Measurements from ENCODE around the gene GLYR1. TPM values are rescaled to one million over a fixed set of nuclear protein-coding genes. Genes with fewer than 3 reads are reported as not detected.
A peak's percentile ranks its signal among the peaks of the same experiment; 100 is the strongest.

GLYR1 gene
- total and polyA plus RNA-seq, 2 experiments from 2014 or later, result 59.9 to 105 TPM

- H3K9me2 ChIP-seq (ENCODE audit: insufficient read depth), result no peaks in the 10 kb centered on the region
- TF ChIP-seq POLR2AphosphoS5 (IDR thresholded peaks at IDR 0.05; ENCODE audit: low read depth) (no peak), ZNF331 (CRISPR knock-in tag; IDR thresholded peaks at IDR 0.05; ENCODE audit: low read depth) (no peak)
Observed at GRCh38 chr16:4788489-4788889, 58.6 kb downstream of the GLYR1 start.

GRCh38 chr16:4787627-4788482, 59.2 kb downstream of the GLYR1 start, which contains the start of gene SEPTIN12:
Gene SEPTIN12, minus strand, starts transcription at chr16:4788345. Its CDS starts 700 bp downstream, at chr16:4787645.
- Mint-ChIP-seq H3K4me3 (no peak within 1 kb of the TSS; the same call in 2 of the 3 replicates), H3K36me3 (ENCODE audit: low read depth) (peaks cover 19% of the 10 kb centered on the region), H3K9me3 (peaks cover 2% of the 10 kb centered on the region; the same call in 2 of the 3 replicates), H3K27ac (peak within 1 kb of the TSS; percentile 87; the same call in 1 of the 2 replicates), H3K4me1 (peaks cover 13% of the 10 kb centered on the region), H3K27me3 (ENCODE audit: insufficient read depth, low read depth, poor library complexity) (peaks cover 18% of the 10 kb centered on the region)
- DNase-seq (ENCODE audit: low spot score), result peak; percentile 32
- H3K27me3 ChIP-seq (ENCODE audit: insufficient read depth), result no peaks in the 10 kb centered on the region
- no peak within 1 kb of the TSS for H3K4me2 ChIP-seq
- ATAC-seq, result peak; percentile 65
- no peak within 1 kb of the TSS for H3K27ac ChIP-seq (ENCODE audit: low read depth)
- H3F3A ChIP-seq (replicated peaks; ENCODE audit: low read depth), result no peaks in the 10 kb centered on the region
- peaks cover 12% of the 10 kb centered on the region; the same call in 1 of the 2 replicates for H3K4me1 ChIP-seq (ENCODE audit: insufficient read depth)
- no peaks in the 10 kb centered on the region for H4K20me1 ChIP-seq (replicated peaks; ENCODE audit: insufficient read depth)
- H3K36me3 ChIP-seq (ENCODE audit: insufficient read depth), result no peaks in the 10 kb centered on the region
- no peaks in the 10 kb centered on the region for H3K79me2 ChIP-seq (replicated peaks; ENCODE audit: insufficient read depth)
- no peaks in the 10 kb centered on the region for H3K9me2 ChIP-seq (ENCODE audit: insufficient read depth)
- H2AFZ ChIP-seq, result peak within 1 kb of the TSS; percentile 87
- no peak within 1 kb of the TSS for H3K4me3 ChIP-seq
- TF ChIP-seq, protein P1, sequence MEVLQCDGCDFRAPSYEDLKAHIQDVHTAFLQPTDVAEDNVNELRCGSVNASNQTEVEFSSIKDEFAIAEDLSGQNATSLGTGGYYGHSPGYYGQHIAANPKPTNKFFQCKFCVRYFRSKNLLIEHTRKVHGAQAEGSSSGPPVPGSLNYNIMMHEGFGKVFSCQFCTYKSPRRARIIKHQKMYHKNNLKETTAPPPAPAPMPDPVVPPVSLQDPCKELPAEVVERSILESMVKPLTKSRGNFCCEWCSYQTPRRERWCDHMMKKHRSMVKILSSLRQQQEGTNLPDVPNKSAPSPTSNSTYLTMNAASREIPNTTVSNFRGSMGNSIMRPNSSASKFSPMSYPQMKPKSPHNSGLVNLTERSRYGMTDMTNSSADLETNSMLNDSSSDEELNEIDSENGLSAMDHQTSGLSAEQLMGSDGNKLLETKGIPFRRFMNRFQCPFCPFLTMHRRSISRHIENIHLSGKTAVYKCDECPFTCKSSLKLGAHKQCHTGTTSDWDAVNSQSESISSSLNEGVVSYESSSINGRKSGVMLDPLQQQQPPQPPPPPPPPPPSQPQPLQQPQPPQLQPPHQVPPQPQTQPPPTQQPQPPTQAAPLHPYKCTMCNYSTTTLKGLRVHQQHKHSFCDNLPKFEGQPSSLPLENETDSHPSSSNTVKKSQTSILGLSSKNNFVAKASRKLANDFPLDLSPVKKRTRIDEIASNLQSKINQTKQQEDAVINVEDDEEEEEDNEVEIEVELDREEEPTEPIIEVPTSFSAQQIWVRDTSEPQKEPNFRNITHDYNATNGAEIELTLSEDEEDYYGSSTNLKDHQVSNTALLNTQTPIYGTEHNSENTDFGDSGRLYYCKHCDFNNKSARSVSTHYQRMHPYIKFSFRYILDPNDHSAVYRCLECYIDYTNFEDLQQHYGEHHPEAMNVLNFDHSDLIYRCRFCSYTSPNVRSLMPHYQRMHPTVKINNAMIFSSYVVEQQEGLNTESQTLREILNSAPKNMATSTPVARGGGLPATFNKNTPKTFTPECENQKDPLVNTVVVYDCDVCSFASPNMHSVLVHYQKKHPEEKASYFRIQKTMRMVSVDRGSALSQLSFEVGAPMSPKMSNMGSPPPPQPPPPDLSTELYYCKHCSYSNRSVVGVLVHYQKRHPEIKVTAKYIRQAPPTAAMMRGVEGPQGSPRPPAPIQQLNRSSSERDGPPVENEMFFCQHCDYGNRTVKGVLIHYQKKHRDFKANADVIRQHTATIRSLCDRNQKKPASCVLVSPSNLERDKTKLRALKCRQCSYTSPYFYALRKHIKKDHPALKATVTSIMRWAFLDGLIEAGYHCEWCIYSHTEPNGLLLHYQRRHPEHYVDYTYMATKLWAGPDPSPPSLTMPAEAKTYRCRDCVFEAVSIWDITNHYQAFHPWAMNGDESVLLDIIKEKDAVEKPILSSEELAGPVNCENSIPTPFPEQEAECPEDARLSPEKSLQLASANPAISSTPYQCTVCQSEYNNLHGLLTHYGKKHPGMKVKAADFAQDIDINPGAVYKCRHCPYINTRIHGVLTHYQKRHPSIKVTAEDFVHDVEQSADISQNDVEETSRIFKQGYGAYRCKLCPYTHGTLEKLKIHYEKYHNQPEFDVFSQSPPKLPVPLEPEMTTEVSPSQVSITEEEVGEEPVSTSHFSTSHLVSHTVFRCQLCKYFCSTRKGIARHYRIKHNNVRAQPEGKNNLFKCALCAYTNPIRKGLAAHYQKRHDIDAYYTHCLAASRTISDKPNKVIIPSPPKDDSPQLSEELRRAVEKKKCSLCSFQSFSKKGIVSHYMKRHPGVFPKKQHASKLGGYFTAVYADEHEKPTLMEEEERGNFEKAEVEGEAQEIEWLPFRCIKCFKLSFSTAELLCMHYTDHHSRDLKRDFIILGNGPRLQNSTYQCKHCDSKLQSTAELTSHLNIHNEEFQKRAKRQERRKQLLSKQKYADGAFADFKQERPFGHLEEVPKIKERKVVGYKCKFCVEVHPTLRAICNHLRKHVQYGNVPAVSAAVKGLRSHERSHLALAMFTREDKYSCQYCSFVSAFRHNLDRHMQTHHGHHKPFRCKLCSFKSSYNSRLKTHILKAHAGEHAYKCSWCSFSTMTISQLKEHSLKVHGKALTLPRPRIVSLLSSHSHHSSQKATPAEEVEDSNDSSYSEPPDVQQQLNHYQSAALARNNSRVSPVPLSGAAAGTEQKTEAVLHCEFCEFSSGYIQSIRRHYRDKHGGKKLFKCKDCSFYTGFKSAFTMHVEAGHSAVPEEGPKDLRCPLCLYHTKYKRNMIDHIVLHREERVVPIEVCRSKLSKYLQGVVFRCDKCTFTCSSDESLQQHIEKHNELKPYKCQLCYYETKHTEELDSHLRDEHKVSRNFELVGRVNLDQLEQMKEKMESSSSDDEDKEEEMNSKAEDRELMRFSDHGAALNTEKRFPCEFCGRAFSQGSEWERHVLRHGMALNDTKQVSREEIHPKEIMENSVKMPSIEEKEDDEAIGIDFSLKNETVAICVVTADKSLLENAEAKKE (CRISPR knock-in tag; IDR thresholded peaks at IDR 0.05), result no peak
- TF ChIP-seq, protein P2, sequence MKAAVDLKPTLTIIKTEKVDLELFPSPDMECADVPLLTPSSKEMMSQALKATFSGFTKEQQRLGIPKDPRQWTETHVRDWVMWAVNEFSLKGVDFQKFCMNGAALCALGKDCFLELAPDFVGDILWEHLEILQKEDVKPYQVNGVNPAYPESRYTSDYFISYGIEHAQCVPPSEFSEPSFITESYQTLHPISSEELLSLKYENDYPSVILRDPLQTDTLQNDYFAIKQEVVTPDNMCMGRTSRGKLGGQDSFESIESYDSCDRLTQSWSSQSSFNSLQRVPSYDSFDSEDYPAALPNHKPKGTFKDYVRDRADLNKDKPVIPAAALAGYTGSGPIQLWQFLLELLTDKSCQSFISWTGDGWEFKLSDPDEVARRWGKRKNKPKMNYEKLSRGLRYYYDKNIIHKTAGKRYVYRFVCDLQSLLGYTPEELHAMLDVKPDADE (IDR thresholded peaks at IDR 0.05), result no peak
- TF ChIP-seq, protein P3, sequence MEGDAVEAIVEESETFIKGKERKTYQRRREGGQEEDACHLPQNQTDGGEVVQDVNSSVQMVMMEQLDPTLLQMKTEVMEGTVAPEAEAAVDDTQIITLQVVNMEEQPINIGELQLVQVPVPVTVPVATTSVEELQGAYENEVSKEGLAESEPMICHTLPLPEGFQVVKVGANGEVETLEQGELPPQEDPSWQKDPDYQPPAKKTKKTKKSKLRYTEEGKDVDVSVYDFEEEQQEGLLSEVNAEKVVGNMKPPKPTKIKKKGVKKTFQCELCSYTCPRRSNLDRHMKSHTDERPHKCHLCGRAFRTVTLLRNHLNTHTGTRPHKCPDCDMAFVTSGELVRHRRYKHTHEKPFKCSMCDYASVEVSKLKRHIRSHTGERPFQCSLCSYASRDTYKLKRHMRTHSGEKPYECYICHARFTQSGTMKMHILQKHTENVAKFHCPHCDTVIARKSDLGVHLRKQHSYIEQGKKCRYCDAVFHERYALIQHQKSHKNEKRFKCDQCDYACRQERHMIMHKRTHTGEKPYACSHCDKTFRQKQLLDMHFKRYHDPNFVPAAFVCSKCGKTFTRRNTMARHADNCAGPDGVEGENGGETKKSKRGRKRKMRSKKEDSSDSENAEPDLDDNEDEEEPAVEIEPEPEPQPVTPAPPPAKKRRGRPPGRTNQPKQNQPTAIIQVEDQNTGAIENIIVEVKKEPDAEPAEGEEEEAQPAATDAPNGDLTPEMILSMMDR (conservative IDR thresholded peaks at IDR 0.05; ENCODE audit: low read depth in 2 of 2), result no peak
- TF ChIP-seq EZH2phosphoT487 (IDR thresholded peaks at IDR 0.05; ENCODE audit: unreplicated experiment) (no peak), ZNF331 (CRISPR knock-in tag; IDR thresholded peaks at IDR 0.05; ENCODE audit: low read depth) (no peak), CREB1 (CRISPR knock-in tag; IDR thresholded peaks at IDR 0.05; ENCODE audit: low read depth) (no peak), NANOG (IDR thresholded peaks at IDR 0.05; ENCODE audit: borderline replicate concordance) (no peak), EZH2 (IDR thresholded peaks at IDR 0.05; ENCODE audit: low read depth, unreplicated experiment) (no peak)

More at GRCh38 chr16:4788489-4788889, 58.6 kb downstream of the GLYR1 start:
- ATAC-seq, result no peak; the same call in 2 of the 3 replicates
- H3K4me3 ChIP-seq, result no peak overlapping the region
- no peaks in the 10 kb centered on the region for H3K79me2 ChIP-seq (replicated peaks; ENCODE audit: insufficient read depth)
- H3K4me2 ChIP-seq, result no peak overlapping the region
- H4K20me1 ChIP-seq (replicated peaks; ENCODE audit: insufficient read depth), result no peaks in the 10 kb centered on the region
- no peaks in the 10 kb centered on the region for H3K36me3 ChIP-seq (ENCODE audit: insufficient read depth)
- Mint-ChIP-seq H3K4me1 (peaks cover 13% of the 10 kb centered on the region), H3K4me3 (no peak overlapping the region), H3K9me3 (peaks cover 2% of the 10 kb centered on the region; the same call in 2 of the 3 replicates), H3K36me3 (ENCODE audit: low read depth) (peaks cover 13% of the 10 kb centered on the region), H3K27ac (no peak overlapping the region), H3K27me3 (ENCODE audit: insufficient read depth, low read depth, poor library complexity) (peaks cover 16% of the 10 kb centered on the region)
- H3K4me1 ChIP-seq (ENCODE audit: insufficient read depth), result peaks cover 12% of the 10 kb centered on the region; the same call in 1 of the 2 replicates
- no peak overlapping the region for H3K27ac ChIP-seq (ENCODE audit: low read depth)
- H3K27me3 ChIP-seq (ENCODE audit: insufficient read depth), result no peaks in the 10 kb centered on the region
- DNase-seq (ENCODE audit: low spot score), result no peak
- H3F3A ChIP-seq (replicated peaks; ENCODE audit: low read depth), result no peaks in the 10 kb centered on the region; the same call in 1 of the 2 replicates
- H2AFZ ChIP-seq, result peak overlapping the region; percentile 87

Measured in GM23338 (cell line).